BJ (cell line): ENCODE results near the gene TACO1. TPM values are rescaled to one million over a fixed set of nuclear protein-coding genes. Genes with fewer than 3 reads are reported as not detected.

Source experiments
- CTCF ChIA-PET: fragments of 350-600 bp; formaldehyde crosslinking; extraction: SDS; loops from one replicate; lab custom pipeline; 2021; ENCODE audit warnings: antibody characterized with exemption, inconsistent platforms; lab: Yijun Ruan, JAX
- POLR2A ChIA-PET: fragments of 300-600 bp; sonication (Branson Sonifier 250); formaldehyde crosslinking; extraction: SDS; loops from one replicate; lab custom pipeline; 2021; ENCODE audit warnings: antibody characterized with exemption; lab: Charles Lee
- DNase-seq: peaks from one replicate; pipeline ENCODE4 v3.0.0-alpha.2; 2011; ENCODE audit warnings: low read depth
- H3K27me3 ChIP-seq: 2 replicates; pipeline ENCODE4 v1.6.0; 2011; ENCODE audit warnings: low read length; ENCODE audit not compliant: control insufficient read depth, insufficient read depth
- H3K36me3 ChIP-seq: 2 replicates; pipeline ENCODE4 v1.5.1; 2011; ENCODE audit warnings: low read length; ENCODE audit not compliant: control insufficient read depth, insufficient read depth
- H3K4me3 ChIP-seq: 2 replicates; pipeline ENCODE4 v1.5.1; 2011; ENCODE audit warnings: low read depth, mild to moderate bottlenecking, control low read depth, low read length
- polyA plus RNA-seq: library from polyadenylated mRNA; depleted of rRNA; stranded (reverse); fragments of >200 nt; gene quantifications from 2 replicates; pipeline ENCODE4 v1.2.3, GENCODE V29; 2011
- TF ChIP-seq, protein P1 (sequence below): IDR thresholded peaks from 2 replicates; pipeline ENCODE4 v1.5.1; 2011; ENCODE audit warnings: low read depth, mild to moderate bottlenecking, control low read depth, inconsistent platforms, low read length, moderate library complexity; ENCODE audit not compliant: insufficient read depth

TACO1 gene
- polyA plus RNA-seq, 1 experiment, result 23.5 TPM

- Histone ChIP-seq H3K4me3 (no peak overlapping the region), H3K27me3 (no peaks in the 10 kb centered on the region), H3K36me3 (peaks cover 4% of the 10 kb centered on the region; the same call in 1 of the 2 replicates)
- CTCF ChIA-PET, result no interaction called here
- DNase-seq, result no peak
- POLR2A ChIA-PET, result no interaction called here
- TF ChIP-seq, protein P1, sequence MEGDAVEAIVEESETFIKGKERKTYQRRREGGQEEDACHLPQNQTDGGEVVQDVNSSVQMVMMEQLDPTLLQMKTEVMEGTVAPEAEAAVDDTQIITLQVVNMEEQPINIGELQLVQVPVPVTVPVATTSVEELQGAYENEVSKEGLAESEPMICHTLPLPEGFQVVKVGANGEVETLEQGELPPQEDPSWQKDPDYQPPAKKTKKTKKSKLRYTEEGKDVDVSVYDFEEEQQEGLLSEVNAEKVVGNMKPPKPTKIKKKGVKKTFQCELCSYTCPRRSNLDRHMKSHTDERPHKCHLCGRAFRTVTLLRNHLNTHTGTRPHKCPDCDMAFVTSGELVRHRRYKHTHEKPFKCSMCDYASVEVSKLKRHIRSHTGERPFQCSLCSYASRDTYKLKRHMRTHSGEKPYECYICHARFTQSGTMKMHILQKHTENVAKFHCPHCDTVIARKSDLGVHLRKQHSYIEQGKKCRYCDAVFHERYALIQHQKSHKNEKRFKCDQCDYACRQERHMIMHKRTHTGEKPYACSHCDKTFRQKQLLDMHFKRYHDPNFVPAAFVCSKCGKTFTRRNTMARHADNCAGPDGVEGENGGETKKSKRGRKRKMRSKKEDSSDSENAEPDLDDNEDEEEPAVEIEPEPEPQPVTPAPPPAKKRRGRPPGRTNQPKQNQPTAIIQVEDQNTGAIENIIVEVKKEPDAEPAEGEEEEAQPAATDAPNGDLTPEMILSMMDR, result no peak
Observed at GRCh38 chr17:63644846-63645245, 44.2 kb downstream of the TACO1 start.

DNA sequence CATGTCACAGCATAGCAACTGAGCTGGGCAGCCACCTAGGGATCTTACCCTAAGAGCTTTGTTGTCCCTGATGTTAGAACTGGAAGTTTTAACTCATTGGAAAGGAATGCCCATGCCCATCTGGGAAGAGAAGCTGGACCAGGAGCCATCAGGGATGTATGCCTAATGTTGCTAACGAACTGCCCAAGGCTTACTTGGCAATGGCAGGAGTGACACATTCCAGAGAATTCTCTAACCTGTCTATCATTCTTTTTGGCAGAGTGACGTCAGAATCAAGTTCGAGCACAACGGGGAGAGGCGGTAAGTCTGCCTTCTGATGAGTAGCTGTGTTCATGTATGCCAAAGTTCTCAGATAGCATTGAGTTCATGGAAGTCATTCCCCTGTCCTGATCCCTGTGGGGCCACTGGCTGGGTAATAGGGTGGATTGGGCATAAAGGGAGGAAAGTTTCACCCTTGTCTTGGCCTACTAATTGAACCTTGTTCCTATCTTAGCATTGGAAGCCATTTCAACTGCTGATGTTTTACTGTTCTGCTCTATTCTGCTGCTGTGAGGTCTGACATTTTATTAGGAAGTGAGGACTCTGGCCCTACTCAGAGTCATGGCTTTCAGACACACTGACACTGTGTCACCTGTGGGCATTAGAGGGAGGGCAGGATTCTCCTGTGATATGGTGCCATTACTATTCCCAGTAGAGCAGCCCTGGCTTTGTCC lies 45.2 kb downstream of the TACO1 start:
- no peaks in the 10 kb centered on the region for H3K27me3 ChIP-seq
- peaks cover 4% of the 10 kb centered on the region; the same call in 1 of the 2 replicates for H3K36me3 ChIP-seq
- CTCF ChIA-PET, result interaction anchor here (0.7 kb wide), 1 partner anchor 244 kb away, joined by 3 read pairs; no protein-coding TSS in a partner anchor
- TF ChIP-seq, protein P1, result no peak
- no peak for DNase-seq
- no peak overlapping the region for H3K4me3 ChIP-seq
- POLR2A ChIA-PET, result no interaction called here

DNA sequence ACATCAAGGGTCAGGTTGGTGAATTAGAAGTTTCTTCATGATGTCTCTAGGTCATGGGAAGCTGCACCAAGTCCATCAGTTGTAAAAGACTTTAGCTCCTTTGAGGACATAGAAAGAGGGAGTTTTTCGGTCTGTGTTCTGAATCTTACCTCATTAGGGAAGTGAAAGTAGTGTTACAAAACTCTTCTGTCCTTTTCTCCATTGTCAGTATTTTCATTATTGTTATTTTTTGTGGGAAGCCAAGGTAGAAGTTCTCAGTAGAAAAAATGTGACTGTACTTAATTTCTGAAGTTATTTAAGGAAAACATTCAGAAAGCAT lies 45.8 kb downstream of the TACO1 start:
- ChIA-PET POLR2A (no interaction called here), CTCF (interaction anchor here (0.7 to 1.5 kb wide), 2 partner anchors 13 to 243 kb away, joined by 3 to 5 read pairs; no protein-coding TSS in a partner anchor)
- Histone ChIP-seq H3K4me3 (no peak overlapping the region), H3K36me3 (peaks cover 4% of the 10 kb centered on the region; the same call in 1 of the 2 replicates), H3K27me3 (no peaks in the 10 kb centered on the region)
- no peak for DNase-seq
- TF ChIP-seq, protein P1, result no peak

DNA sequence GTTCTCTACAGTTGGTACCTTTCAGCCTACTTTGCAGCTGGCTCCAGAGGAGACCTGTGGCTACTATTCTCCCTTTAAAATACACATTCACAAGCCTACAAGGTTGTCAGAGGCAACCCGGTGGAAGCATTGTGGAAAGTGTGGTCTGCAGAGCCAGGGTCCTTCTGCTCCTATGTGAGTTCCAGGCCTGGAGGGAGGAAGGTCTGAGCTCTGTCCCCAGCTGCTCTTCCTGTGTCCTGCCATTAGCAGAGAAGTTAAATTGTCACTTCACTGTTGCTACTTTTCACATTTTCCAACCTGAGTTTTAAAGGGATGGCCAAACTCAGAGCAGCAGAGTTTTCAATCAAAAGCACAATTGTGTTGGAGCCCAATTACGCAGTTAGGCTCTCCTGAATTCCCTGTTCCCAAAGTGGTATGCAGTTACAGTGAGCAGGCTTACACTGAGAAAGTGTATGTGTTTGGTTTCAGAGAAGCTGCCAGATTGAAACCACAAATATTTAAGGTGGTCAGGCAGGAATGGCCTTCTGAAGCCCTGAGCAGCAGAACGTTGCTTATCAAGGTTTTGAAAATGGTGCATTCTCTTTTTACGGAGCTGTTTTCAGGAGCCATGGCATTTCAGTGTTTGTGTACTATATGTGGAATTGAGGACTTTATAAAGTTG lies 46.5 kb downstream of the TACO1 start:
- DNase-seq, result no peak
- H3K27me3 ChIP-seq, result no peaks in the 10 kb centered on the region
- CTCF ChIA-PET, result interaction anchor here (1.5 kb wide), 1 partner anchor 14 kb away, joined by 5 read pairs; no protein-coding TSS in a partner anchor
- TF ChIP-seq, protein P1, result no peak
- no peak overlapping the region for H3K4me3 ChIP-seq
- H3K36me3 ChIP-seq, result peaks cover 4% of the 10 kb centered on the region; the same call in 1 of the 2 replicates
- POLR2A ChIA-PET, result no interaction called here

DNA sequence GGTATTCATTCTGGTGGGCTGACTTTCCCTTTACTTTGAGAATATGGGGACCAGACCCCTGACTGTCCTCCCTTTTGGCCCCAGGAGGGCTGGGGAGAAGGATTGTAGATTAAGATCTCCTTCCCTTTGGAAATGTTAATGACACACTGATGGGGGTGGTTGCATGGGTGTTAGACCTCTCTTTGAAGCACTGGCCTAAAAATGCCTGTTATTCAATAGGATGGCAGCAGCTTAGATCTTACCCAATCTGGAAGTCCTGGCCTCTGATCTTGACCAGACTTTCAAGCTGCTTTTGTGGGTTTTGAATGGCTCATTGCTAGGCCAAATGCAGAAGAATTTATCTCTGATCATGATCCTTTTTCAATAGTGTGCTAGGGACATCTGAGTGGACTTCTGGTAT lies 47.2 kb downstream of the TACO1 start:
- no peak overlapping the region for H3K4me3 ChIP-seq
- POLR2A ChIA-PET, result no interaction called here
- CTCF ChIA-PET, result interaction anchor here (1.5 kb wide), 1 partner anchor 14 kb away, joined by 5 read pairs; no protein-coding TSS in a partner anchor
- H3K36me3 ChIP-seq, result peaks cover 5% of the 10 kb centered on the region
- DNase-seq, result no peak
- no peaks in the 10 kb centered on the region for H3K27me3 ChIP-seq
- TF ChIP-seq, protein P1, result no peak
